DND-41 (cell line): ENCODE measurements around the gene CFAP58.

Experiments used
- ATAC-seq: fragments of 200-7000 bp; cut with Tn5 transposase; 3 replicates; pipeline ENCODE4 v1.9.1; 2021; ENCODE audit warnings: low read depth; ENCODE audit not compliant: insufficient read depth
- DNase-seq: peaks from one replicate; pipeline ENCODE4 v3.0.0-alpha.2; 2020
- H2AFZ ChIP-seq: 2 replicates; pipeline ENCODE4 v1.6.0; 2012; ENCODE audit warnings: low read depth, low read length
- H3K27ac ChIP-seq: 2 replicates; pipeline ENCODE4 v1.5.1; 2012; ENCODE audit warnings: low read length, inconsistent platforms
- H3K27me3 ChIP-seq: fragments of 200-600 bp; sonication (generic); 2 replicates; pipeline ENCODE4 v1.6.0; 2012; ENCODE audit warnings: low read length, mild to moderate bottlenecking, inconsistent platforms; ENCODE audit not compliant: insufficient read depth, poor library complexity
- H3K36me3 ChIP-seq: 2 replicates; pipeline ENCODE4 v1.5.1; 2012; ENCODE audit warnings: low read length, inconsistent platforms; ENCODE audit not compliant: insufficient read depth
- H3K4me1 ChIP-seq: 2 replicates; pipeline ENCODE4 v1.5.1; 2012; ENCODE audit warnings: mild to moderate bottlenecking, low read length; ENCODE audit not compliant: insufficient read depth
- H3K4me2 ChIP-seq: 2 replicates; pipeline ENCODE4 v1.6.0; 2012; ENCODE audit warnings: mild to moderate bottlenecking, moderate library complexity, low read length, inconsistent platforms; ENCODE audit not compliant: insufficient read depth
- H3K4me3 ChIP-seq, 2 experiments: fragments of 200-600 bp in 1 of 2; shearing (Covaris generic) in 1 of 2; 2 replicates each; pipeline ENCODE4 v1.5.1; 2012 to 2016; ENCODE audit warnings: inconsistent platforms in 2 of 2, low read length in 2 of 2, mild to moderate bottlenecking in 2 of 2, low read depth in 1 of 2, moderate library complexity in 1 of 2
- H3K79me2 ChIP-seq: 2 replicates; pipeline ENCODE4 v1.6.0; 2012; ENCODE audit warnings: low read length, inconsistent platforms; ENCODE audit not compliant: insufficient read depth
- H3K9ac ChIP-seq: 2 replicates; pipeline ENCODE4 v1.6.0; 2012; ENCODE audit warnings: low read depth, mild to moderate bottlenecking, inconsistent platforms, low read length, moderate library complexity
- H3K9me3 ChIP-seq: 2 replicates; pipeline ENCODE4 v1.5.1; 2012; ENCODE audit warnings: low read length, moderate library complexity, mild to moderate bottlenecking, inconsistent platforms; ENCODE audit not compliant: insufficient read depth, severe bottlenecking
- H4K20me1 ChIP-seq: 2 replicates; pipeline ENCODE4 v1.6.0; 2012; ENCODE audit warnings: low read length; ENCODE audit not compliant: insufficient read depth
- CTCF ChIP-seq: IDR thresholded peaks from 2 replicates; pipeline ENCODE4 v1.5.1; 2012; ENCODE audit warnings: borderline replicate concordance, low read length, moderate library complexity, mild to moderate bottlenecking; ENCODE audit not compliant: poor library complexity, severe bottlenecking; ENCODE audit errors: extremely low read depth
- EZH2 ChIP-seq: IDR thresholded peaks from 3 replicates; pipeline ENCODE4 v1.6.1; 2012; ENCODE audit warnings: borderline replicate concordance, low read depth, mild to moderate bottlenecking, moderate library complexity, low read length, inconsistent platforms; ENCODE audit not compliant: severe bottlenecking

CFAP58 gene

GRCh38 chr10:104353325-104354048 lies at the start of gene CFAP58:
CFAP58 (plus strand) TSS chr10:104353833; CDS start chr10:104353898, 65 bp downstream.
- Histone ChIP-seq H3K27me3 (peaks cover 36% of the 10 kb centered on the region), H3K9ac (no peak within 1 kb of the TSS; the same call in 1 of the 2 replicates), H3K79me2 (no peaks in the 10 kb centered on the region), H2AFZ (peak within 1 kb of the TSS; percentile 59), H3K36me3 (no peaks in the 10 kb centered on the region), H3K4me1 (peaks cover 27% of the 10 kb centered on the region), H3K4me2 (peak within 1 kb of the TSS; percentile 67), H3K4me3 (peak within 1 kb of the TSS in 1 of 2 experiments; percentile 51; a peak in 2 of 4 replicates), H4K20me1 (no peaks in the 10 kb centered on the region), H3K27ac (no peak within 1 kb of the TSS), H3K9me3 (no peaks in the 10 kb centered on the region)
- TF ChIP-seq CTCF (peak; percentile 85), EZH2 (no peak)
- peak; percentile 92 for DNase-seq
- peak; percentile 93 for ATAC-seq

- H3K79me2 ChIP-seq: no peaks in the 10 kb centered on the region
- DNase-seq: no peak
- H3K27ac ChIP-seq: no peak overlapping the region
- no peaks in the 10 kb centered on the region for H3K27me3 ChIP-seq
- no peaks in the 10 kb centered on the region for H3K36me3 ChIP-seq
- H4K20me1 ChIP-seq: peaks cover 16% of the 10 kb centered on the region
- ATAC-seq: no peak
- TF ChIP-seq EZH2 (no peak), CTCF (no peak)
- 0 out of 2 replicates have a peak, but pooled peaks cover 2% of the 10 kb centered on the region for H3K4me1 ChIP-seq
- H3K9ac ChIP-seq: no peak overlapping the region
- no peak overlapping the region for H3K4me3 ChIP-seq
- H3K9me3 ChIP-seq: no peaks in the 10 kb centered on the region
- no peak overlapping the region for H3K4me2 ChIP-seq
- H2AFZ ChIP-seq: no peak overlapping the region
These were observed 49.3 kb upstream of the CFAP58 start for GRCh38 chr10:104304356-104304745.

- Histone ChIP-seq H3K27me3 (no peaks in the 10 kb centered on the region), H3K4me1 (no peaks in the 10 kb centered on the region), H3K36me3 (peaks cover 1% of the 10 kb centered on the region; the same call in 1 of the 2 replicates), H3K79me2 (no peaks in the 10 kb centered on the region), H2AFZ (no peak overlapping the region), H3K9me3 (no peaks in the 10 kb centered on the region), H3K4me3 (no peak overlapping the region), H3K4me2 (no peak overlapping the region), H3K27ac (no peak overlapping the region), H4K20me1 (peaks cover 17% of the 10 kb centered on the region), H3K9ac (no peak overlapping the region)
- DNase-seq (no peak), ATAC-seq (no peak)
- TF ChIP-seq CTCF: no peak
- no peak for TF ChIP-seq EZH2
These were observed 48.7 kb upstream of the CFAP58 start for GRCh38 chr10:104304927-104305326.
